DOHH2 (cell line): Measurements from ENCODE around the gene RRAGB.
"Not testable (repeated sequence)": the region's sequence is repeated elsewhere in the genome, so short reads cannot be mapped to it uniquely, and the experiment has no call there.

ENCODE experiments used
- H3F3A ChIP-seq: fragments of 200-600 bp; sonication (generic), shearing (Covaris generic); 2 replicates; pipeline ENCODE4 v1.6.0; 2016; ENCODE audit warnings: antibody characterized with exemption, mild to moderate bottlenecking; ENCODE audit not compliant: control insufficient read depth, insufficient read depth
- H3K27ac ChIP-seq: fragments of 200-600 bp; sonication (generic); 2 replicates; pipeline ENCODE4 v1.5.1; 2014; ENCODE audit warnings: low read depth, mild to moderate bottlenecking, low read length, moderate library complexity
- H3K27me3 ChIP-seq: fragments of 200-600 bp; sonication (generic); 2 replicates; pipeline ENCODE4 v1.6.1; 2014; ENCODE audit warnings: mild to moderate bottlenecking, low read length, mixed read lengths; ENCODE audit not compliant: control insufficient read depth
- H3K36me3 ChIP-seq: fragments of 200-600 bp; sonication (generic); 2 replicates; pipeline ENCODE4 v1.6.1; 2014; ENCODE audit warnings: mild to moderate bottlenecking, low read length, moderate library complexity, mixed read lengths; ENCODE audit not compliant: control insufficient read depth
- H3K4me1 ChIP-seq: fragments of 200-600 bp; sonication (generic); 2 replicates; pipeline ENCODE4 v1.6.1; 2014; ENCODE audit warnings: mild to moderate bottlenecking, low read length, mixed read lengths; ENCODE audit not compliant: control insufficient read depth
- H3K4me2 ChIP-seq: fragments of 200-600 bp; sonication (generic); 2 replicates; pipeline ENCODE4 v1.6.0; 2014; ENCODE audit warnings: mild to moderate bottlenecking, low read length, moderate library complexity
- H3K4me3 ChIP-seq: fragments of 200-600 bp; sonication (generic); 2 replicates; pipeline ENCODE4 v1.5.1; 2014; ENCODE audit warnings: mild to moderate bottlenecking, low read length, mixed read lengths
- H3K79me2 ChIP-seq: fragments of 200-600 bp; sonication (generic); 2 replicates; pipeline ENCODE4 v1.6.1; 2014; ENCODE audit warnings: mild to moderate bottlenecking, low read length, mixed read lengths; ENCODE audit not compliant: control insufficient read depth
- H3K9me2 ChIP-seq: fragments of 200-600 bp; sonication (generic); replicated peaks from 2 replicates; pipeline ENCODE4 v1.6.1; 2014; ENCODE audit warnings: mild to moderate bottlenecking, low read length, mixed read lengths; ENCODE audit not compliant: control insufficient read depth
- H3K9me3 ChIP-seq: fragments of 200-600 bp; sonication (generic); 2 replicates; pipeline ENCODE4 v1.6.1; 2014; ENCODE audit warnings: antibody characterized with exemption, low read length, mixed read lengths; ENCODE audit not compliant: control insufficient read depth, insufficient read depth
- H4K20me1 ChIP-seq: fragments of 200-600 bp; sonication (generic); 2 replicates; pipeline ENCODE4 v1.6.0; 2014; ENCODE audit warnings: low read depth, mild to moderate bottlenecking, antibody characterized with exemption, low read length, moderate library complexity; ENCODE audit not compliant: control insufficient read depth, insufficient read depth
- CTCF ChIP-seq: fragments of 200-600 bp; sonication (generic); IDR thresholded peaks from one replicate; pipeline ENCODE4 v1.5.1; 2014; ENCODE audit warnings: antibody characterized with exemption, mild to moderate bottlenecking, low read depth, low read length; ENCODE audit not compliant: poor library complexity, severe bottlenecking
- EZH2phosphoT487 ChIP-seq: fragments of 200-600 bp; sonication (generic); IDR thresholded peaks from 2 replicates; pipeline ENCODE4 v1.6.1; 2017; ENCODE audit warnings: borderline replicate concordance, mild to moderate bottlenecking, antibody characterized with exemption, low read length, moderate library complexity, mixed read lengths

Gene RRAGB

DNA sequence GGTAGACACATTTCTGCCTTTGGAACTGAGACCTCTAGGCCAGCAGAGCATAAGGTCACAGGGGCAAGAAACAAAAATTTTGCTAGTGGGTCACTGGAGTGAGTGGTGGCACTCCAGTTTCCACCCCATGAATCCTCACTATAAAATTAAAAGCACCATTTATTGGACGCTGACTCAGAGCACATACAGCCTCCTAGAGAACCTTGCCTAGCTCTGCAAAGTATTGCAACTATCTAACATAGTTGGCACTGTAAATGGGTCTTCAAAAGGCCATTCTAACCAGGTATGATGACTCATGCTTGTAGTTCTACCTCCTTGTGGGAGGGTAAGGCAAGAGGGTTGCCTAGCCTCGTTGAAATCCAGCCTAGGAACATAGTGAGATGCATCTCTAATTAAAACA is 25.1 kb downstream of the RRAGB start:
- Histone ChIP-seq H3K9me3 (no peaks in the 10 kb centered on the region), H3K79me2 (no peaks in the 10 kb centered on the region), H4K20me1 (no peaks in the 10 kb centered on the region), H3K4me3 (no peak overlapping the region), H3K27me3 (no peaks in the 10 kb centered on the region), H3K27ac (no peak overlapping the region), H3K36me3 (peaks cover 9% of the 10 kb centered on the region; the same call in 1 of the 2 replicates), H3K4me2 (no peak overlapping the region), H3K4me1 (no peaks in the 10 kb centered on the region), H3F3A (no peaks in the 10 kb centered on the region), H3K9me2 (no peaks in the 10 kb centered on the region)
- no peak for TF ChIP-seq EZH2phosphoT487
- no peak for TF ChIP-seq CTCF

GRCh38 chrX:55748463-55748862 is 30.9 kb downstream of the RRAGB start:
- not testable (repeated sequence) for H3K4me1 ChIP-seq, H3K4me3 ChIP-seq, H3K4me2 ChIP-seq, H3K27me3 ChIP-seq, H3K36me3 ChIP-seq, H4K20me1 ChIP-seq, H3K9me3 ChIP-seq, H3K9me2 ChIP-seq, H3F3A ChIP-seq, H3K27ac ChIP-seq, H3K79me2 ChIP-seq

DNA sequence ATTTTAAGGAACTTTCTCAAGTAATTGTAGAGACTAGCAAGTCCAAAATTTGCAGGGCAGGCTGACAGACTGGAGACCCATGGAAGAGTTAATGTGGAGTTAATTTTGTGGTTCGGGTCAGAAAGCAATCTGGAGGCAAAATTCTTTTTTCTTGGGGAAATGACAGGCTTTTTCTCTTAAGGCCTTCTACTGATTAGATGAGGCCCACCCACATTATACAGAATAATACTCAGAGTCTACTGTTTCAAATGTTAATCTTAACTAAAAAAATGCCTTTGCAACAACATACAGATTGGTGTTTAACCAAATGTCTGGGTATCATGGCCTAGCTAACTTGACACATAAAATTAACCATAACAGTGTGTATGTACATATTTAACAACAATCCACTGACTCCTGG is 32.7 kb downstream of the RRAGB start:
- no peak overlapping the region for H3K27ac ChIP-seq
- no peaks in the 10 kb centered on the region for H3F3A ChIP-seq
- H3K27me3 ChIP-seq = no peaks in the 10 kb centered on the region
- no peaks in the 10 kb centered on the region for H4K20me1 ChIP-seq
- no peak overlapping the region for H3K4me2 ChIP-seq
- H3K4me3 ChIP-seq = no peak overlapping the region
- no peaks in the 10 kb centered on the region for H3K4me1 ChIP-seq
- TF ChIP-seq EZH2phosphoT487 (no peak), CTCF (no peak)
- H3K9me3 ChIP-seq = no peaks in the 10 kb centered on the region
- no peaks in the 10 kb centered on the region for H3K9me2 ChIP-seq
- no peaks in the 10 kb centered on the region for H3K79me2 ChIP-seq
- 0 out of 2 replicates have a peak, but pooled peaks cover 3% of the 10 kb centered on the region for H3K36me3 ChIP-seq

DNA sequence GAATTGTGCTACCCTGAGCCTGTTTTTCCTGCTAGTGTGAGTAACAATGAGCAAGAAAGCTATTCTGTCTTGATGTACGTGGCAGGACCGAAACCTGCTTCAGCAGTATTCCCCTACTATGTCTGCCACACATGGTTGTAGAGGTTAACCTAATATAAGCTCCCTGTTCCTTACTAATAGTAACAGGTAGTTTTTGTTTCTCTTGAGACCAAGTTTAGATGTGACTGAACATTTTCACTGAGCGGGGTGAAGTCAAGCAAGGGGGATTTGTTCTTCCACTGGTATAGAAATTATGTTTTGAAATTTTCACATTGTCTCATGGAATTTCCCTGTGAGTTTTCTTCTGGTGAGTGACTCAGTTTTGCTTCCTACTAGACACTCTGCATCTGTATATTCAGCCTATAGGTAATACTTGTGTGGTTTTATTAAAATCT is 37.3 kb downstream of the RRAGB start:
- Histone ChIP-seq H3K79me2 (no peaks in the 10 kb centered on the region), H3K4me2 (no peak overlapping the region), H3F3A (no peaks in the 10 kb centered on the region), H3K4me1 (no peaks in the 10 kb centered on the region), H3K9me3 (no peaks in the 10 kb centered on the region), H3K27ac (no peak overlapping the region), H3K9me2 (no peaks in the 10 kb centered on the region), H3K36me3 (0 out of 2 replicates have a peak, but pooled peaks cover 3% of the 10 kb centered on the region), H4K20me1 (no peaks in the 10 kb centered on the region), H3K4me3 (no peak overlapping the region), H3K27me3 (no peaks in the 10 kb centered on the region)
- TF ChIP-seq CTCF (no peak), EZH2phosphoT487 (no peak)
